IPS-NIHi7 (cell line): ENCODE results near the gene TMEM81.

Experiments
- DNase-seq: peaks from one replicate; pipeline ENCODE4 v3.0.0; 2012; ENCODE audit warnings: mixed read lengths; ENCODE audit errors: extremely low spot score

The TMEM81 gene

GRCh38 chr1:205084360-205084759, at the start of gene TMEM81:
Gene TMEM81, minus strand, starts transcription at chr1:205084460. Its CDS starts 140 bp downstream, at chr1:205084320.
- no peak for DNase-seq

GRCh38 chr1:205133287-205133686, 49.0 kb upstream of the TMEM81 start:
- DNase-seq: no peak

GRCh38 chr1:205129447-205130029, 45.3 kb upstream of the TMEM81 start:
- no peak for DNase-seq

- DNase-seq: no peak
These were observed 43.8 kb upstream of the TMEM81 start for GRCh38 chr1:205128050-205128449.

- DNase-seq: no peak
These were observed 43.4 kb upstream of the TMEM81 start for GRCh38 chr1:205127646-205128045.

GRCh38 chr1:205124726-205125125, 40.5 kb upstream of the TMEM81 start:
- no peak for DNase-seq

GRCh38 chr1:205122489-205122882, 38.2 kb upstream of the TMEM81 start:
- no peak for DNase-seq

GRCh38 chr1:205121660-205122488, 37.6 kb upstream of the TMEM81 start, which contains the start of gene RBBP5:
Gene RBBP5, minus strand, starts transcription at chr1:205121978. Its CDS starts 105 bp downstream, at chr1:205121873.
- DNase-seq: peak; percentile 94

GRCh38 chr1:205118752-205119151, 34.5 kb upstream of the TMEM81 start:
- DNase-seq: no peak

GRCh38 chr1:205111354-205111753, 27.1 kb upstream of the TMEM81 start:
- DNase-seq: no peak

- DNase-seq: no peak
These were observed 25.5 kb upstream of the TMEM81 start for GRCh38 chr1:205109711-205110110.

- DNase-seq: no peak
These were observed 25.0 kb upstream of the TMEM81 start for GRCh38 chr1:205109269-205109668.

- DNase-seq: no peak
These were observed 24.2 kb upstream of the TMEM81 start for GRCh38 chr1:205108464-205108863.

GRCh38 chr1:205107327-205107726, 23.1 kb upstream of the TMEM81 start:
- DNase-seq: no peak

GRCh38 chr1:205102404-205102803, 18.1 kb upstream of the TMEM81 start:
- no peak for DNase-seq

- no peak for DNase-seq
These were observed 14.0 kb upstream of the TMEM81 start for GRCh38 chr1:205098242-205098641.

GRCh38 chr1:205095422-205095821, 11.2 kb upstream of the TMEM81 start:
- DNase-seq: no peak

- no peak for DNase-seq
These were observed 6.9 kb upstream of the TMEM81 start for GRCh38 chr1:205091043-205091740.

- DNase-seq: no peak
These were observed 4.1 kb upstream of the TMEM81 start for GRCh38 chr1:205088341-205088740.

GRCh38 chr1:205082431-205082830, 1.8 kb downstream of the TMEM81 start:
- no peak for DNase-seq

- no peak for DNase-seq
These were observed 6.3 kb downstream of the TMEM81 start for GRCh38 chr1:205077934-205078311.

- DNase-seq: no peak
These were observed 6.9 kb downstream of the TMEM81 start for GRCh38 chr1:205077158-205077933.
